NCI-H774 (cell line): Measurements from ENCODE around the gene RSPO3.
A peak's percentile ranks its signal among the peaks of the same experiment; 100 is the strongest.

ENCODE experiments used
- DNase-seq: peaks from one replicate; lab custom pipeline; 2025; lab: John Stamatoyannopoulos, UW

RSPO3 gene

DNA sequence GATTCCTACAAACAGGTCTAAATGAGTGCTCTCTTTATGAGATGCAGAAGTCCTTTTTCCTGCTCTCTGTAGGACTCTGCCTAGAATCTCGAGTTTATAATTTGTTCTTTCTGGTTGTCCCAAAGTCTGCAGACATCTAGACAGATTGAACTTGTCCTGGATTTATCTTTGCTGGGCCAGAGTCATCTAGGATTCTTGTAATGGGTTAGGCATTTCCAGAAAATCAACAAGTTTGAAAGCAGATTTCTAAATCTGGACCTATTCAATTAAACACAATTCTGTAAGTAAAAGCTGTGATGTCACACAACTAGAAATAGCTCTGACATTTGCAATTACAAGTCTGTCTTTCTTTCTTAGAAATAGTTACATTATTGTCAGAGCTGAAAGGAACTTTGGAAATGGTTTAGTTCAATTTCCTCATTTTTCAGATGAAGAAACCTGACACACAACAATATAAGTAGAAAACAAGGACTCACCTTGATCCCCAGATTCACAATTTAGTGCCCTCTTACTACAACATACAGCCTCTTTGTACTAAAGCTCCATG lies 4.2 kb upstream of the RSPO3 start:
- DNase-seq, result no peak

DNA sequence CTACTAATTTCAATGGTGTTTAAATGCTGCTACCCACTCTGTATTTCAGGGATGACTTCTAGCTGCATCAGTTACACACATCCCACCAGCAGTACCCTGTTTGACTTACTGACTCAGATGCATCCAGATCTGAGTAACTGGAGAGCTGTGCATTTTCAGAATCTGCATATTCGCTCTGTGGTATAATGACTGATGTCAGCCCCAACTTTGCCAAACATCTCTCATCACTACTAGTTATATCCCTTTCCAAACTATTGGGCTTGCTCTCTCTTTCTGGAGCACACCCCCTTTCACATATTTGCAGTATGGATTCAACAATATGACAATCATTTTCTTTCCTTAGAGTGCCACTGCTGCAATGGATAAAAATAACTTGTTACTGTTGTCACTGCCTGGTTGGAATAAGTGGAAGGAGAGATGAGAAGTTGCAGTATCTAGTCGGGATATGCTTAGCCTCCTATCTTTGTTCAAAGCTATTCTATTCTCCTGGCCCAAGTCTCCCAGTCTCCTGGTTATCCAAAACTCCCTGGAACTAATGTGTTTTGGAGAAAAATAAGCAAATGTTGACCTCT lies 3.3 kb upstream of the RSPO3 start:
- no peak for DNase-seq

DNA sequence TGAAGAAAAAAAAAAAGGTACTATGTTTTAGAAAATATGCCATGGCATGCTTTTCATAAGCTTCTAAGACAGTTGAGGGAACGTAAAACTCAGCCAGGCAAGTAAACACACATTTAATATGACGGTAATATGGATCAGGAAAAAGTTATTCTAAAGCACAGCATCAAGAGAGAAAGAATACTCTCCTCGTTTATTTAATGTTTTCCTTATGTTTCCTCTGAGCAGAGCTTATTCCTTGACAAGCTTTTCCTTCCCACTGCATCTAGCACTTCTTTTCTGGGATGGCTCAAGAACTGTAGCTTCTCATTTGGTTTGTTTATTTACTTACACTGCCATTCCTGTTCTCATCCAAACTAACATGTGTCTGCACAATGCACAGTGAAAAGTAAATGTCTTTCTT lies 2.7 kb upstream of the RSPO3 start:
- DNase-seq, result no peak

DNA sequence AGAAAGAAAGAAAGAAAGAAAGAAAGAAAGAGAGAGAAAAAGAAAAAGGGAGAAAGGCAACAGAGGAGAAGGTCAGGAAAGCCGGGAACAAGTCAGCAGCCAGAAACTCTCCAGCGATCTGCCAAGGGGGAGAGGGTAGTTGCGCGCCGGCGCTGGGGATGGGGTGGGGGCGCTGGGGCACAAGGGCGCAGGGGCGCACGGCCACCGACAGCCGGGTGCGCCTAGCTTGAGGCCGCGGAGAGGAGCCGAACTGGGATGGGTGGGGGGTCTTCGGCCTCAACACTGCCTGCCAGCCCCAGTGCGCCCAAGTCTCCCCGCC lies 533 bp upstream of the RSPO3 start:
- DNase-seq, result no peak

DNA sequence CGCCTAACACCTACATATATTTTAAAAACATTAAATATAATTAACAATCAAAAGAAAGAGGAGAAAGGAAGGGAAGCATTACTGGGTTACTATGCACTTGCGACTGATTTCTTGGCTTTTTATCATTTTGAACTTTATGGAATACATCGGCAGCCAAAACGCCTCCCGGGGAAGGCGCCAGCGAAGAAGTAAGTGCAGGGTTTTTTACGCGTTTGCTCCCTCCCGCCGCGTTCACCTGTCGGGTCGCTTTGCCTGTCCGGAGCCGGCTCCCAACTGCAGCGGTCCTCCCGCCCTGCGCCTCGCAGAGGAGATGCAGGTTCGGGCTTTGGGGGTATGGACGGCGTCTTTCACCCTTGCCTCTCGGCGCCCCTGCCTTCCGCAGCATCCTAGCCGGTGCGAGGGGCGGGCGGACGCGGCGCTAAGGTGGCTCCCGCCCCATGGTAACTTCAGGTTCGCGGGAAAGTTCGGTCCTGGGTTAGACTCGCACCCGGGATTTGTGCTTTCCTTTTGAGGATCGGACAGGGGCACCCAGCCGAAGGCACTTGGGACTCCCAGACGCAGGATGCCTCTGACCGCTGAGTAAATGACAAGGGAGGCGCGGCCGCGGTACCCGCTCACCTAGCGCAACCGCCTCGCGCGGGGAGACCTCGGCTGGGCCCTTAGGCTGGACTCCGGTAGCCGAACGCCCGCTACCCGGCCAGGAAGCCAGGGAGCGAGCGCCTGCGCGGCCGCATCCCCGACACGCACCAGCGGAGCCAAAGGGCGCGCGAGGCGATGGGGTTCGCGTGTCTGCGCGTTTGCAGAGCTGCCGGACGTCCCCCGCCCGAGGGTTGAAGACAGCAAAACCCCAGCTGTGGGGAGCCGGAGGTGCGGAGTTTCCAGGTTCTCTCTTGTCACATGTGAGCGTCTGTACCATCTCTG lies 891 bp downstream of the RSPO3 start:
- DNase-seq, result no peak

DNA sequence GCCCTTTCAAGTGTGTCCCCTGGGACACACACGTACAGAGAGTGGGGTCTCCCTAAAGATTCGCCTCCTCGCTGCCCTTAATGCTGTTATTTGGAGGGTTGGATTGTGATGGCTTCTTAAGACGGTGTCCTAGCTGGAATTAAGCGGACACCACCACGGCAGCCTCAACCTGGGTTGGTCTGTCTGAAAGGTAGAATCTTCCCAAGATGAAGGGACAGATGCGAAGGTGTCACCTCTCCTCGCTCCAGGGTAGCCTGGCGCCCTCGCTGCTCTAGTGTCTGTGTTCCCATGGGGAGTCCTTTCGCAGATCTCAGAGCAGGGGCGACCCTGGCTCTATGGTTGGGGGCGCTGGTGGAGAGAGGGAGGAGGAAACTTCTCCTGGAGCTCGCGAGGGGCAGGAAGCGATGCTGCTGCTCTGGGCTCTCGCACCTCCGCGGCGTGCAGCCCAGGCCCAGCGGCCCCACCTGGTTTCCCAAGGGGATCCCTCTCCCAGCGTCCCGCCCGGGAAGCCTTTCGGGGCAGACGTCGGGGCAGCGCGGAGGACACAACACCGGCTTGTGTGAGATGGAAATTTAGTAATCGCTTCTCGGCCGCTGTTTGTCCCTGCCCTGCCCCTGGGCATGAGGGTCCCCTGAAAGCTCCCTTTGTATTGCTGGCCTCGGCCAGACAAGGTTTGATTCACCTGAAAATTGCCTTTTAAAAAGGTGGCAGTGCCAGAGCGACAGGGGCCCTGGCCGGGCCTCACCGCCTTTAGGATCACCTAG lies 1.7 kb downstream of the RSPO3 start:
- no peak for DNase-seq

DNA sequence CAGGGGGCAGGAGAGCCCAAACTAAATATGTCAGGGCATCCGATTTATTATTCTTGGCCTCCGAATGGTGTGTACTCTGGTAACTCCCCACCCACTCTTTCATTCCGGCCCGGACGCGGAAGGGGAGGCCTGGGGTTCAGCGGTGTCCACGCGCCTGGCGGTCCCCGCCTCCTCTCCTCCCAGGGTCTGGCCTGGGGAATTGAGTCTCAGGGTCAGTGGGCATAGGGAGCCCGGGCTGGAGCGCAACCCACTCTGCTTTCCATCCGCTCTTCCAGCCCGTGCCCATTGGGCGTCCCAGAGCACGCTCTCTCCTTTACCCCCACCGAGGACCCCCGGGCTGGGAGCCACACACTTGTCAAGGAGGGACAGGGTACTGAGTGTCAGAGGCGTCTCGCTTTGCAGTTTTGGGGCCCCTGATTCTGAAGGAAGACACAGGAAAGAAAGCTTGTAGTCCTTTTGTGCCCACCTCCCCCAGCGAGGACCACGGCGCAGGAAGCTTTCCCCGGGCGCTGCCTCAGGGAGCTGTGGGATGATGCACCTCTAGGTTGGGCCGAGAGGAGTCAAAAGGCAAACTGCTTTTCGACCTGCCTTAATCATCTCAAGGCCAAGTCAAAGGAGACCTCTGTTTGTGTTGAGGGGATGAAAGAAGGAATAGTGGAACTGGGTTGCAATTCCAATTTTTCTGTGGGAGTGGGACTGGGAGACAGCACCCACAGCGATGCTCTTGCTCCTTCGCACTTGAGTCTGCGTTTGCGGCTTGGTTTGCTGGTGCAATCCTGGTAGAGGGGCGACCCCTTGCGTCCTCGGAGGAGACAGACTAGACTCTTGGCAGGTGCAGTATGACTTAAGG lies 2.5 kb downstream of the RSPO3 start:
- DNase-seq, result peak; percentile 75

DNA sequence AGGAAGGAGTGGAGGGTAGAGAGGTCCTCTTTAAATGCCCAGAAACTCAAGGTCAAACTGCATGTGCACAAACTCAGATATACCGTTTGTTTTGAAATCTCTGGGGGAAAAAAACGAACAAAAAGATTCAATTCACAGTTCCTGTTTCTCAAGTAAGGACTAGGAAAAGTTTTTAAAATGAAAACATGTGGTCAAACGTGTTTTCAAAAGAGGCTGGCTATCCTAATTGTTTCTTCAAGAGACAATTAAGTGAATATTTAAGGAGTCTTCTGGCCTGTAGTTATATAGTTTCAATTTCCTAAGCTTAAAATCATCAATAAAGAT lies 3.1 kb downstream of the RSPO3 start:
- no peak for DNase-seq

DNA sequence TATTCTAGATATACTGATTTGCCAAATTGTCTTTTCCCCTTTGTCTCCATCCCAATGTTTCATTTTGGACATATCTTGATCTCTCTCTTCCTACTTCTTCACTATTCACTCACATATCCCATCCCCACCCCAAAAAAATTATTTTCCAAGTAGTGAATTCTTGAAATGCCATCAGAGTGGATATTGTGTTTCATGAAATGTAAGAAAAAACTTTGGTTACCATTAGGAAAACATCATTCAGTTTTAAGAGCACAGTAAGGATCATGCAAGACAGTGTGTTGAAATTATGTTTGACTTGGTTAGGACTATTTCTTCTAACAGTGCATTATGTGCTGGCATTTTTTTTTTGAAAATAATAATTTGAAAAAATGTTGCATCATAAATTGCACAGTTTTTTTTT lies 5.7 kb downstream of the RSPO3 start:
- DNase-seq, result no peak

DNA sequence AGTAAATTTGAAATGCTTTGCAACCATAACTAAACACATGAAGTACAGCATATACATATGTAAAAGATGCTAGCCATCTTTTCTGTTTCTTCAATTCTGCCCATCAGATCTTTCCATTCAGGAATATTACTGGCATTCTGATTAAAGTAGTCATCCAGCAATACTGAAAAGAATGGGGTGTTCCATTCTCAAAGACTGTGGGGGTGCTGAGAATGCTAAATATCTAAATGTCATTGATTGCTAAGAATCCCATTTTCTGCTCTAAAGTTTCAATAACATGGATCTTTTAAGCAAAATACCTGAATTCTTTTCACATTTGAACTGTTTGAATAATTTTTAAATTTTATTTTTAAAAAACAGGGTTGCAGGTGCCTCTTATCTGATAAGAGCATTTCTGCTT lies 6.2 kb downstream of the RSPO3 start:
- no peak for DNase-seq

DNA sequence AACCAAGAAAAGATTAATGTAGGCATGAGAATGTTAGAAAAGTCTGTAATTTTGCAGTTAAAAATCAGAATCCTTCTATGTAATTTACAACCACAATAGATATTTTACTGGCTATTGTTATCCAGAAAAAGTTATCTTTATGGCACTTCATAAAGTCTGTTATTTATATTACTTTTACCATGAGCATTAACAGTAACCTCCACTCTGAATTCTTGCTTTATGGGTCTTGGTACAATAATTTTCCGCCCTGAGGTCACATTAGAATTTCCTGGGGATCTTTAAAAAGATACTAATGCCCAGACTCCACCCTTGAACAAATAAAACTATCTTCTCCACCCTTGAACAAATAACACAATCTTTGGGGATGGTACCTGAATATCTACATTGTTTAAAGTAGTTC lies 9.6 kb downstream of the RSPO3 start:
- no peak for DNase-seq

DNA sequence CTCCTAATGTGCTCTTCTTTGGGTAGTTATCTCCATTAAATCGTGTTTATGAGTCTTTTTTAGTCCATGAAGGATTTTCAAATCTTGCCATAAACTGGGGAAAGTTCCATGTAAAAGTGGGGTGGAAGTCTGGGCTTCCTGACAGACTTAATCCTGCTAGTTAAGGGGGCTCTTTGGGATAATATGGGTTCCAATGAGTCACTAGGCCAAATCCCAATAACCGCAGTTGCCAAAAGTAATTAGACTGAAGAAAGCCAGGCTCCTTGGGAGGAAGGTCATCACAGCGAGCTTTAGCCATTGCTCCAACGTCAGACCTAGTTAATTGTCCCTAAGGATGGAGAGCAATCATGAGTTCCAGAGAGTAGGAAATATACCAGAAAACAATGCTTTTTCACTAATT lies 10.8 kb downstream of the RSPO3 start:
- DNase-seq, result no peak

DNA sequence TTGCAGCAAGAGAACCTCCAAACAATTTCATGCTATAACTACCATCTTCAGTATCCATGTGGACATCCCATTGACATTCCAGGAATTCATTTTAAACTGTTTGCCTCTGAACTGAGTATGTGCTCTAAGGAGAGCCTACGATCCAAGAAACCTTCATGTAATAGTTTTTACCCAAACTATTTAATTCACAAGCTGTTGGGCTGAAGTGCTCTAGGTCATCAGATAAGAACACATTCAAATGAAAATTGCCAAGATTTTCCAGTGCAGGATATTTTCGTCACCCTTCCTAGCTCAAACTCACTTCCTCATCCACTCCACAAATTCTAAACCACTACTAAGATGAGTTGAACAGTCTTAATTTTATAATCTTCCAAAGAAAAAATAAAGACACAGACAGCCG lies 12.8 kb downstream of the RSPO3 start:
- DNase-seq, result no peak

DNA sequence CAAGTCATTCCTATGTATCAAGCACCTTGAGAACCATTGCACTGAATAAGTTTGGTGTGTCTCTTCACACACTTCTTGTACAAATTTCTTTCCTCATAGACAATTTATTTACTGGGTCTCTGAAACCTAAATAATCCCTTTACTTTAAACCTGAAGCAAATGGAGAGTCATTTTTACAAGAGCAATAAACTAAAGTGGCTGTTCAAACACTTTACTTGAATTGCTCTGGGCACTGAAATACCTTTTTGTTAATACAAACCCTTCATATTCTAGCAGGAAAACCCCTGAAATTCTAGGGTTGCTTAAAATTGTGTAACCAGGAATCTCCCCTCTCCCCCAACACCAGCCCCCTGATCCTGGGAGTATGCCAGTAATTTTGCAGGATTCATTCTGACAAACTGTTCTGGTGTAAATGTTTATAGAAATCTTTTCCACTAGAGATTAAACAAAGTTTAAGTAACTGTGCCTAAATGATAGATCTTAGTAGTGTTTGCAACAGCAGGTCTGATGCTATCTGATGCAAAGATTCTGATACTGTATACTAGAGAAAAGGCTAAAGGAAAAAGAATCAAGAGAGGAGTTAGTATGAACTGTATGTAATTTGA lies 13.4 kb downstream of the RSPO3 start:
- no peak for DNase-seq

DNA sequence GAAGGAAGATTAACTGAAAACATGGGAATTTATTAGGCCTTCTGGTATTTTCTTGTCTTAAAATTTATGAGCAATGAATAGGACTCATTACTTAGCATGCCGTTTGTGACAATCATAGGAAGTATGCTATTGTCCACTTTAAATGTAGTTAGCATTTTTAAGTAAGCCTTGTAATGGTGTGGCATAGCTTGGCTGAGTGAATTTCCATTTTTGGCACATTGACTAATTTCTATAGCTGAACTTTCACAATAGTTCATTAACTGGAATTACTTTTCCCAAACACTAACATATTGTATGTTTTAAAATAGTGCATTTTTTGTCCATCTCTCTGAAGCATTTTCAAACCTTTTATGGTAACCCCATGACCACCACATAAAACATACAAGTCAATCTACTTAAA lies 15.7 kb downstream of the RSPO3 start:
- DNase-seq, result no peak

DNA sequence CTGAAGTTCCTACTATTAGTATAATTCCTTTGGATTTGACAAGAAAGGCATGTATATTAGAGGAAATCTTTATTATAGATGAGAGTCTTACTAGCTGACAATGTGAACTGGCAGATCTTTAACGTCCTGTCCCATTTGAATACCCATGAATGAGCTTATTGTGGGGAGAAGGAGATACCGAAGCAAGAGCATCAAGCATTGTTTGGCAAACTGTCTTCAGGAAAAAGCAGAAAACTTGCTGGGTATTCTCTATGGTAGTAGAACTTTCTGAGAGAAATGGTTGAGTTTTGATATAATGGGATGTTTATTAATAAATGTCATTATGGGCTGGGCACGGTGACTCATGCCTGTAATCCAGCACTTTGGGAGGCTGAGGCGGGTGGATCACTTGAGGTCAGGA lies 18.3 kb downstream of the RSPO3 start:
- DNase-seq, result no peak

DNA sequence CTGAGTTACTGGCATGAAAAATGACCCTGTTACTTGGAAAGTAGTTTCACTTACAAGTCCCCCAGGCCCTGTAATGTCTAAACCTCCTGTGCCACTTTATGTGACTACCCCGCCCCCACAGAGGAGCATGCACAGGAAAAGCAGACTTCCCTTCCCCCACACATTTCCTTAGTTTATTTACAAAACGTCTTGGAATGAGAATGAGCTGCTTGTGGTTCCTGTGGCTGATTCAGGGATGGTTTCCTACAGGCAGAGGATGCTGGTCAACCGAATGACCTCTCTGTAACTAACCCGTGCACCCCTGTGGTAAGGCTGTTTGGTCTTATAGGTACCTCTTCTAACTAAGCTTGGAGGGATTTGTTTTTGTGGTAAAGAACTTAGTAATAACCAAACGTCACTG lies 28.5 kb downstream of the RSPO3 start:
- DNase-seq, result no peak

DNA sequence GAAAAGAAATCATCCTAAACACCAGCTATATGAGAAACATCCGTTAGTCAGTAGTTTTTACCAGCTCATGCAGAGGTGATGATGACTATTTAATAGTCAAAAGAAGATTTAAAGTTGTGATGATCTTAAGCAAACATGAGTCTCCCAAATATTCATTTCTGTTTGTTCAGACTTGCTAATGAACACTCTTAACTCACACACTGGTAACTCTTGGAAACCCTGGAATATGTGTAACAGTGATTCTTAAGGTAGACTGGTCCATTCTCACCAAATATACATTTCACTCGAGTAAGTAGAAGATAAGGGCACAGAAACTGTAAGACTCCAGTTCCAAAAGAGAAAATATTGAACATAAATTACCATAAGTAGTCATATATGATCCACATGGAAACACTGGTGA lies 29.1 kb downstream of the RSPO3 start:
- no peak for DNase-seq

DNA sequence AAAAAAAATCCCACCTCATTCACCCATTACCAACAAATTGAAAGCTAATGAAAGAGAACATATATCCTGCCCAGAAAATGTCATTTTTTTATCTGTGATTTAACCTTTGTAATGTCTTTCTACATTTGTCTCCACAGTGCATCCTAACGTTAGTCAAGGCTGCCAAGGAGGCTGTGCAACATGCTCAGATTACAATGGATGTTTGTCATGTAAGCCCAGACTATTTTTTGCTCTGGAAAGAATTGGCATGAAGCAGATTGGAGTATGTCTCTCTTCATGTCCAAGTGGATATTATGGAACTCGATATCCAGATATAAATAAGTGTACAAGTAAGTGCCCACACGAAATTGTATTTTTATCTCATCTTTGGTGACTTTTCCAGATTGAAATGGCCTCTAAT lies 30.0 kb downstream of the RSPO3 start:
- no peak for DNase-seq

DNA sequence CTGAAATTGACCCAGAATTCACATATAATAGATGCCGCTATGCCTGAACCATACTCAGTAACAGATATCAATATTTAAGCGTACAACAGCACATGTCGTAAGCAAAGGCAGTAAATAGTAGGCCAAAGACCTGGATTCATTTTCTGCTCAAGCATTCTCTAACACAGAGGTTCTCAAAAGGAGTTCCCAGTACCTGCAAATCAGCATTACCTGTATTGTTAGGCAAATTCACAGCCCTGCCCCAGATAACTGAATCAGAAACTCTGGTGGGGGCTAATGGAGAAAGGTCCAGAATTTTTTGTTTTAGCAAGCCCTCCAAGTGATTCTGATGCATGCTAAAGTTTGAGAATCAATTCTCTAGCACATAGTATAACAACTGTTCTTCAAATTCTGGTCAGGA lies 36.0 kb downstream of the RSPO3 start:
- no peak for DNase-seq

DNA sequence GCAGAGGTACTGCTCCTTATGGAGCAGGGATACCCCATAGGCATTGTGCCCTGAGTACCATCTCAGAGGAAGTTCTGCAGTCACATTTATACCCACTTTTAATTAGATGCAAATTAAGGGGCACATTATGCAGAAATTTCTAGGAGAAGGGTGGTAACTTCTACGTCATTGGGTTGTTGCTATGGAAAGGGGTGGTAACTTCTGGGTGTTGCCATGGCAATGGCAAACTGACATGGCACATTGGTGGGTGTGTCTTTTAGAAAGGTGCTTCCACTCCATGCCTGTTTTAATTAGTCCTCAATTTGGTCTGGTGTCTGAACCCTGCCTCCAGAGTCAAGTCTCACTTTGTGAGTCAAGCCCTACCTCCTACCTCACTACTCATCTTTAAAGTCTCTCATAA lies 42.0 kb downstream of the RSPO3 start:
- no peak for DNase-seq

DNA sequence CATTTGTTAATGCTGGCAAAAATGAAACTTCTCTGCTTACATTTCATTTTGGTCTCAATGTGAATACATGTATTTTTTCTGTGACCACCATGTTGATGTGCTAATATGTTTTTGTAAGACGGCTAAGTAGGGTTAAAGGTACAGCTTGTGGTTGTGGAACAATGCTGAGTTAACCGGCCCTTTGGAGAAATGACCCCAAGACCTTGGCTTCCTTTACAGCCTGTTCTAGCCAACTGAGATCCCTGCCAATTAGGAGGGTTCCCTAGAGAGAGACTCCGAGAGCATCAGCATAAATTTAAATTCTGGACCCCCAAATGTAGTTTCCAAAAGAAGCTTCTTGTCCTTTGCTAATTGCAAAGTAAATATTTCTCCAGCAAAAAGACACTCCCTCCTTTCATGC lies 44.4 kb downstream of the RSPO3 start:
- DNase-seq, result no peak
